ENCODE data around the gene PGAM2. TPM values are rescaled to one million over a fixed set of nuclear protein-coding genes. Genes with fewer than 3 reads are reported as not detected.
"Not testable (repeated sequence)": the region's sequence is repeated elsewhere in the genome, so short reads cannot be mapped to it uniquely, and the experiment has no call there.

PGAM2 gene
- total RNA-seq, 1 donor from 2014 or later, result 0.15 TPM

DNA sequence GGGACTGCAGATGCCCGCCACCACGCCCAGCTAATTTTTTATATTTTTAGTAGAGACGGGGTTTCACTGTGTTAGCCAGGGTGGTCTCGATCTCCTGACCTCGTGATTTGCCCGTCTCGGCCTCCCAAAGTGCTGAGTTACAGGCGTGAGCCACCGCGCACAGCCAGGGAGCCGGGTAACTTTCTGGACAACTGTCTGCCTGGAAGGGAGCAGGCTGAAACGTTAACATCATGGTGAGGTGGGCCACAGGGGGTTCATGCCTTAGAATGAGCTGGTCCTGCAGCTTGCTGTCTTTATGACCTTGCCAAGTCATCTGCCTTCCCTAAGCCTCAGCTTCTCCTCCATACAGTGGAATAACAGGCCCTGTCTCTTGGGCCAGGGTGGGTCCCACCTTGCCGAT, 34.0 kb downstream of the PGAM2 start:
- not testable (repeated sequence) for DNase-seq (ENCODE audit: low read depth)

GRCh38 chr7:44030029-44030428, 35.3 kb downstream of the PGAM2 start:
- DNase-seq (ENCODE audit: low read depth), result not testable (repeated sequence)

DNA sequence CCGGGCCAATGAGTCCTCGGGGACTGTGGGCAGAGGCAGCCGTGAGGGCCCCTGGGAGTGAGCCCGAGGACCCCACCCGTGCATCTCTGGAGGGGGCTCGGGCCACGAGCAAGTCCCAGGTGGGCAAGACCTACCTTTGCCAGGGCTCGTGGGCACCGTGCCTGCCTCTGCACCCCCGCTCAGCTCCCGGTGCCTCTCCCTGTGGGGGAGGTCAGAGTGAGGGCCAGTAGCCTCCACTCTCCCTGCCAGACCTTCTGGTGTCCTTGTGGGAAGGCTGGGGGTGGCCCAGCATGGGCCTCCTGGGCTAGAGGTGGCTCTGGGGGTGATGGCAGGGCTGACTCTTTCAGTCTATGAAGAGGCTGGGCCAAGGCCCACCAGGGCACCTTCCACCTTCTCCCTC, 35.9 kb downstream of the PGAM2 start:
- not testable (repeated sequence) for DNase-seq (ENCODE audit: low read depth)

DNA sequence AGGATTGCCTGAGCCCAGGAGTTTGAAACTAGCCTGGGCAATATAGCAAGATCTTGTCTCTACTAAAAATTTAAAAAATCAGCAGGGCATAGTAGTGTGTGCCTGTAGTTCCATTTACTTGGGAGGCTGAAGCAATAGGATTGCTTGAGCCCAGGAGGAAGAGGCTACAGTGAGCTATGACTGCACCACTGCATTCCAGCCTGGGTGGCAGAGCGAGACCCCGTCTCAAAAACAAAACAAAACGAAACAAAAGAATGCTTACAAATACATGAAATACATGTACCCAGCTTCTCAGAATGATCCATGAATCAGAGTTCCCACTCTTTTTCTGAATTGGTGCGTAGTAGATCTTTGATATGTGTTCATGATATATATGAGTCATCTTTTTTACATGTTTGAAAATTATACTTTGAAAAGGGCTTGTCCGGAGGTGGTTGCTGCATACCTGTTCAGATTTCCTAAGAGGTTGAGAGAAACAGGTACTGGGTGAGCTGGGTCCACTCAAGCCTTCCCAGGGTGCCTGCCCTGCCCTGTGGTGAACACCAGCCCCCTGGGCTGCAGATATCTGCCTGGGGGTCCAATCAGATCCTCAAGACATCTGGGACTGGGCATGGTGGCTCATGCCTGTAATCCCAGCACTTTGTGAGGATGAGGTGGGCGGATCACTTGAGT, 42.4 kb downstream of the PGAM2 start:
- not testable (repeated sequence) for DNase-seq (ENCODE audit: low read depth)

DNA sequence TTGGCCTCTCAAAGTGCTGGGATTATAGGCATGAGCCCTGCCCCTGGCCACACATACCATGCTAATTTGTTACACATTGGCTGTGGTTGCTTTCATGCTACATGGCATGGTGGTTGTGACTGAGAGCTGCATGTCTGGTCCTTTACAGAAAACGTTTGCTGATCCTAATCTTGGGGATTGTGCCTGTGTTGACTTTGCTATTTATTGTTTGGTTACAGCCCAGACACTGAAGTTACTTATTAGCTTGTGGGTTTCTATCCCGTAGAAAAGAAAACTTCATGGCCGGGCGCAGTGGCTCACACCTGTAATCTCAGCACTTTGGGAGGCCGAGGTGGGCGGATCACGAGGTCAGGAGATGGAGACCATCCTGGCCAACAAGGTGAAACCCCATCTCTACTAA, 43.3 kb downstream of the PGAM2 start:
- DNase-seq (ENCODE audit: low read depth), result not testable (repeated sequence)

- DNase-seq (ENCODE audit: low read depth), result not testable (repeated sequence)
These were observed 45.5 kb downstream of the PGAM2 start for GRCh38 chr7:44019825-44020224.

DNA sequence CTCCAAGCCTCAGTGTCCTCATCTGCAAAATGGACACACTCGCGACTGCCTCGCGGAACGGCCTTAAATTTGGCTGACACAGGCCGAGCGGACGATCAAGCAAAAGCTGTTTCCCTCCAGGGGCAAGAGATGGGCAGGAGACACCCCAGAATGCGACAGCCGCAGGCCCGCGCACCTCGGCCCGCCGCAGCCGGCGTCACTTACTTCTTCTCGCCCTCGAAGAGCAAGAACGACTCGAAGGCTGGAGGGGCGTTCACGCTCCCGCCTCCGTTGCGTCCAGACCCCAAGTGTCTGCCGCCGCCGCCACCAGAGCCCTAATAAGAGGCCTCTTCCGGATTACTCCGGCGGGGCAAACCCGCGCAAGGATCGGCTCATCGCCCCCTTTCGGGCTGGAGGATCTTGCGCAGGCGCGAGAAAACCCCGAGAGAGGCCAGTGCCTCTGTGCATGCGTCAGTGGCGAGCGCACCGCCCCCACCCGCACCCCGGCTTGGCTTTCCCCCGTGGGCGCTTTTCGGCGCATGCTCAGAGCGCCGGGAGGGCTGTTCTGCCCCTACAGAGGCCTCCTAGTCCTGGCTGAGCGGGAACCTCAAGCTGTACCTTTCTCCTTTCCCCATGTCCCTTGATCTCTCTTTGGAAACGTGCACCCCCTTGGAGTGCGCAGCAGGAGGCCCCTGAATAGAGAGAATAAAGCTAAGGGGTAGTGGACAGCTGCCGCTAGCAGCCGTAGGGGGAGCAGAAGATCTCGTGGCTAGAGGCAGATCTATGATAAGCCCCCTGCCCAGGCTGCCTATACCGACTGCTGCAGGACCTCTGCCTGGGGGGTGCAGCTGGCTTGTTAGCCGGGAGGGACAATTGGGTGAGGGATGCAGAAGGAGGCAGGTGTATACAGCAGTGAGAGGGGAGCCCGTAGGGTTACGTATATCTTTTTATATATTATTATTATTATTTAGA, 46.2 kb downstream of the PGAM2 start:
- peak; percentile 78 for DNase-seq (ENCODE audit: low read depth)

DNA sequence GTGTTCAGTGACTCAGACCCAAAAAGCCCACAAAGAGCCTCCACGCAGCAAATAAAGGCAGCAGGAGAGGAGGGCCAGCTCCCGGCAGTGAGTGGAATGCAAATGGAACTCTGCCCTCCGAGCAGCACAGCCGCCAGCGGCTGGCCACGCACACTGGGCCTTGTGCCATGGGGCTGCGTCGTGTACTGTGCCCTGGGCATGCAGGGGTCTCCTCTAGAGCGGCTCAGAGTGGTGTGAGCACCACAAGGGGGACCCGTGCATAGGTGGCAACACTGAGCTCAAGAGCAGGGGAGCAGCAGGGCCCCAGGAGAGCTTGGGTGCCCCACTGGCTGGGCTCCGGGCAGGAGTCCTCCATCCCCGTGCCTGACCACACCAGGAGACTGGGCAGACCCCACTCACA, 50.3 kb downstream of the PGAM2 start:
- DNase-seq (ENCODE audit: low read depth), result not testable (repeated sequence)

Other genes starting within 250 kb of the PGAM2 start
- 55.3 and 127 TPM in 2 replicates for gene MRPS24, start 196.1 kb downstream of the PGAM2 start, total RNA-seq
- gene URGCP, start 159.0 kb downstream of the PGAM2 start, total RNA-seq, result 37.0 and 40.6 TPM in 2 replicates
- 10.4 and 17.0 TPM in 2 replicates for gene UBE2D4, start 139.1 kb downstream of the PGAM2 start, total RNA-seq
- not detected in 2 replicates for gene SPDYE1, start 67.7 kb downstream of the PGAM2 start, total RNA-seq
- gene DBNL, start 20.9 kb downstream of the PGAM2 start, total RNA-seq, result 158 and 181 TPM in 2 replicates
- 8.0 and 15.3 TPM in 2 replicates for gene POLM, start 17.0 kb upstream of the PGAM2 start, total RNA-seq
- gene AEBP1, start 38.8 kb upstream of the PGAM2 start, total RNA-seq, result 3.5 and 19.0 TPM in 2 replicates
- 58.3 and 58.9 TPM in 2 replicates for gene POLD2, start 58.0 kb upstream of the PGAM2 start, total RNA-seq
- gene MYL7, start 75.8 kb upstream of the PGAM2 start, total RNA-seq, result not detected in 2 replicates
- 0.10 TPM in 1 of 2 replicates, not detected in the other for gene GCK, start 123.9 kb upstream of the PGAM2 start, total RNA-seq
- gene YKT6, start 135.4 kb upstream of the PGAM2 start, total RNA-seq, result 85.9 and 116 TPM in 2 replicates

Measured in renal cortical epithelial cell (primary cell).